HG03175 (cell line): ENCODE data around the gene MYO5A.
"Not testable (repeated sequence)": the region's sequence is repeated elsewhere in the genome, so short reads cannot be mapped to it uniquely, and the experiment has no call there.

ENCODE experiments used
- ATAC-seq: cut with Tn5 transposase; IDR thresholded peaks from one replicate; pipeline ENCODE4 v1.9.1; 2021; ENCODE audit warnings: mild to moderate bottlenecking, moderate library complexity; ENCODE audit not compliant: unreplicated experiment

The MYO5A gene

GRCh38 chr15:52295421-52296001 lies 233.2 kb downstream of the MYO5A start, which contains the start of gene MYO5C:
TSS of gene MYO5C (minus strand) at chr15:52295804. CDS start at chr15:52295636, 168 bp downstream.
- no peak for ATAC-seq

DNA sequence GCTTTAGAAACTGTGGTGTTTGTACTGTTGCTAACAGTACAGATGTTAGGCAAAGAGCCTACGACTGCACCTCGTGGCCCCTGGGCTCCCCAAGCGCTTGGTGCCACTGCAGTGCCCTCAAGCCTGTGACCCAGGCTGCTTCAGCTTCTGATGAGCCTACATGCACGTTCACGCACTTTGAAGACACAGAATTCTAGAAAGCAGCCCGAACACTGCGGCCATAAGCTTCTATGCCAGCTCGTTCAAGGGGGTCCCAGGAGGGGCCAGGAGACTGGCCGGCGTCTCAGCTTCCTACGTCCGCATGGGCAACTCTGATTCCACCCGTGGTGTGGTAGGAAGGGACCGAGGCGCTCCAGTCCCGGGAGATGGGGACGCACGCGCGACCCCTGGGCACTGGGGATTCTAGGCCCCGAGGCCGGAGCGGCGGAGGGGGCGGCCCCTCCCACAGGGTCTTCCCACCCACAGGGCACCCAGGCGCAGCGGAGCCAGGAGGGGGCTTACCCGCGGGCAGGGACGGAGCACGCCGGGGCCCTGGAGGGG lies 233.7 kb downstream of the MYO5A start:
- no peak for ATAC-seq

DNA sequence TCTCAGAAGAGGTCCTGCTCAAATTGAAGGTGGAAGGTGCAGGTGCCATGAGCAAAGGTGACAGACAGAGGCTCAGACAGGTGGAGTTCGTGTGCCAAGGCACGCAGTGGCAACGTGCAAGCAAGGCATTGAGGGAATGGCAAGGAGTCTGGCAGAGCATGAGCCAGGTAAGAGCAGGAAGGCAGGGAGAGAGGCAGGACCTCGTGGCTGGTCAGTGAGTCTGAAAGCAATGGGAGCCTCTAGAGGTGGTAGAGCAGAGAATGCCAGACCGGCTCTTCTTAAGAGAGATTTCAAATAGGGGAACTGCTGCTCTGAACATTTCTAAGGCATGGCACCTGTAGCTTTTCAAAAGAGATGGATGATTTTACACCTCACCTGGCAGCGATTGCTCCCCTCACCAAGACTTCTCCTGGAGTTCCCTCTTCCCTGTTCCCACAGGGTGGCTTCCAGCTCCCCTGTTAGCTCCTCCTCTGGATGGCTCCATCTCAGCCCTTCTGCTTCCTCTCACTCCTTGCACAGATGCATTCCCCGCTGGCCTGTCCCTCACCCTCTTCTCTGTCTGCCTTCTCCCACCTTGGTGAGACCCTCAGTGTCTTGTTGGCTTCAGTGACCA lies 235.8 kb downstream of the MYO5A start:
- no peak for ATAC-seq

DNA sequence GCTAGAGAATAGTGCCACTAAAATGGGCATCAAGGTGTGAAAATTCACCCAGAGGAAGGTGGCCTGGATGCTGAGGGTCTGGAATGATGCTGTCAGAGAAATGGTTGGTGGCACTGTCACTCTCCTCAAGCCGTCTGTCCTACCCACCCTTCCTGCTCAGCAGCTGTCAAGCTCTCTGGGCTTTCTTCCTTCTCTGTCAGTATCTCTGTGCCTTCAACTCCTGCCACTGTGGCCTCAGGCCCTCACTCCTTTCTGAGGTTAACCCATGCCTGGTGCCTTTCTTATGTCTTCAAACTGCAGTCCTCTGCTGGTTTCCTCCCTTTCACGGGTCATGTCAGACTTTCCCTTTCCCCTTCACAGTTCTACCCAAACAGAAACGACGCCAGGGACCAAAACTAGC lies 237.5 kb downstream of the MYO5A start:
- peak; percentile 46 for ATAC-seq

DNA sequence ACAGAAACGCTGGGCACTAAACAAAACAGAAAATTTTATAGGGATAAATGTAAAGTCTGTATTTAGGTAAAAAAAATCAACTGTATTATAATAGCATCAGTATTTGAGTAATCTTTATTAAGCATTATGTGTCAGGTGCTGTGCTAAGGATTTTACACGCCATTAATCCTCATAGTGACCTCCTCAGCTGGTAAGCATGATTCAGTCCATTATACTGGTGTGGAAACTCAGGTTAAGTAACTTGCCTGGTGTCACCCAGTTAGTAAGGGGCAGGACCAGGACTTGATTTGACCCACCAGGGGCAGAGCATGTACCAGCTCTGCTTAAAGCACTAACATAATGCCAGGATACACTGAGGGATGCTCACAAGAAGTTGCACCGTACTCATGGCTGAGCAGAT lies 237.9 kb downstream of the MYO5A start:
- ATAC-seq, result no peak

GRCh38 chr15:52290329-52290728 lies 238.4 kb downstream of the MYO5A start:
- no peak for ATAC-seq

- ATAC-seq, result no peak
These were observed 239.0 kb downstream of the MYO5A start for GRCh38 chr15:52289629-52290081.

GRCh38 chr15:52288986-52289385 lies 239.7 kb downstream of the MYO5A start:
- ATAC-seq, result no peak

- ATAC-seq, result no peak
These were observed 240.4 kb downstream of the MYO5A start for GRCh38 chr15:52288051-52288942.

DNA sequence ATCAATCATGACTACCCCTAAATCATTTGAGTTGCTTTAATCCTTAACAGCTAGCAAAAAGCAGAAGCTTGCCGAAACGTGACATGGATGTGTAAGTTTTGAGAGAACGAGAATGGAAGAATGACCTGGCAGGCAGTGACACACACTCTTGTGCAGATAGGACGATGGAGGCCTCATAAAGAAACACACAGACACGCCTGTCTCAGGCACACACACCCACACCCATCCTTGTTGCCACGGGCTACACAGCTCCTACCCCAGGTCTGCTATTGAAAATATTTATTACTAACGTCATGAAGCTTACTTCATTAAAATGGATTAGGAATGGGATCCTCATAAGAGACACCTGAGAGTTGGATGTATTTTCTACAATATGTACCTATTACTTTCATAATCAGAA lies 241.6 kb downstream of the MYO5A start:
- no peak for ATAC-seq

DNA sequence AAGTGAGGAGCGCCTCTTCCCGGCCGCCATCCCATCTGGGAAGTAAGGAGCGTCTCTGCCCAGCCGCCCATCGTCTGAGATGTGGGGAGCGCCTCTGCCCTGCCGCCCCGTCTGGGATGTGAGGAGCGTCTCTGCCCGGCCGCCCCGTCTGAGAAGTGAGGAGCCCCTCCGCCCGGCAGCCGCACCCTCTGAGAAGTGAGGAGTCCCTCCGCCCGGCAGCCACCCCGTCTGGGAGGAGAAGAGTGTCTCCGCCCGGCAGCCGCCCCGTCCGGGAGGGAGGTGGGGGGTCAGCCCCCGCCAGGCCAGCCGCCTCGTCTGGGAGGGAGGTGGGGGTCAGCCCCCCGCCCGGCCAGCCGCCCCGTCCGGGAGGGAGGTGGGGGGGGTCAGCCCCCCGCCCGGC lies 242.7 kb downstream of the MYO5A start:
- ATAC-seq, result not testable (repeated sequence)

- no peak for ATAC-seq
These were observed 244.5 kb downstream of the MYO5A start for GRCh38 chr15:52284164-52284563.

DNA sequence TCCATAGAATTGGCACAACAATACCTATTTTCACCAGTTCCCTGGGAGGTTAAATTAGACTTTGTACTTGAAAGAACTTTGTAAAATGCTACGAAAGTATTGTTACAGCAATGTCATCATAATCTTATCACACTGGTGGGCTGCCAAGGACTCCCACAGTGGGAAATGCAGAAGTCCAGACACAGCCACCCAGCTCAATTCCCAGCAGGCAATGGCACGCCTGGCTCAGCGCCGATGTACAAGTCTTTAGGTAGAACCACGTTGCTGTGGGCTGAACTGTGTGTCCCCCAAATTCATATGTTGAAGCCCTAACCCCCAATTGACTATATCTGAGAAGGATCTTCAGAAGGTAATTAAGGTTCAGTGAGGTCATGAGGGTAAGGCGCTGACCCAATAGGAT lies 245.4 kb downstream of the MYO5A start:
- no peak for ATAC-seq

DNA sequence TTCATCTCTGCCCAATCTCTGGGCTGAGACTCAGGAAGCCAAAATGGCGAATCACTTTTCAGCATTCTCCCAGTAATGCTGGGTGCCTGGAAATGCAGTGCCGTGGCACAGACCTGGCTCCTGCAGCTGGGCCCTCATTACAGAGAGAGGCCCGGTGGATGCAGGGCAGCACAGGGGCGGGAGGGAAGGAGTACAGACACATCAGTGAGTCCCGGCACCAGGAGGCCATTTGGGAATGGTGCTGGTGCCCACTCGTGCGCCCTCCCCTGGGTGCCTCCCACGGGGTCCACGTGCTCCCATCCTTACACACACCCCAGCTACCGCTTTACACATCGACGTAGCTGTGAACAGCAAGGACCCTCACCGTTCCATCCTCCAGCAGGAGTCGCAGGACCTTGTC lies 246.3 kb downstream of the MYO5A start:
- no peak for ATAC-seq

DNA sequence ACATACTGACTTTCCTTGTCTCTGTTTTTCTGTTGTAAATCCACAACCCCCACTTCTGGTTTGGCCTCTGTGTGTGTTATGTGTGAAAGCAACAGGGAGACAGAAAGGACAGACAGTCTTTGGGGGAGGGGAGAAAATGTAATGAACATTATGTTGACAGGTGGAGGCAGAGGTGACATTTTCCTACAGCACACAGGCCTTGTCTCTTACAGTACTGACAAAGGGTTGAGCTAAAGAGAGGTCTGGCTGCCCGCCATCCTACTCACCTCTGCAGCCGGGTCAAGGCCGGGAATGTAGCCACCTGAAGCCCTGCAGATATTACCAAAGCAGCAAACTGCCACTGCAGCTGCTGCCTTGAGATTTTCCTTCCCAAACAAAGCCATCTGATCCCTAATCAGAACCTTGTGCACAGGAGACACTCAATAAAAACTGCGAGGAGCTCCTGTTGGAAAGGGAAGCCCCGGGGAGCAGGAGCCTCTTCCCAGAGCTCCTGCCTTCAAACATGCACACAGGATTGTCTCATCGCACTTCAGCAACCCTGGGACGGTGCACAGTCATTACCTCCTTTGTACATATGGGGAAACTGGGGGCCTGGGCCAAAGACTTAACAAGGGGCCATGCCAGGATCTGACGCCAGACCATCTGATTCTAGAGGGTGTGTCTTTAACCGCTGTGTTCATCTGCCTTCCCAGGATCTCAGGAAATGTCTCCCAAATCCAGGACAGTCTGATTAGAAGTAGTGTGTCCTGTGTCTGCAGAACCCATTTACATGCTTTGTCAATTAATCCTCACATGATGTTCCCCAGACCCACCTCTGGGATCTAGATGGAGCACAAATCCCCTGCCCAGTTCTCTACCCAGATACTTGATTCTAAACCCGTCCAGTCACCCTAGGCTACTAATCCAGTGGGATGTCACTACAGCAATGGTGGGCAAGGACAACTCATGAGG lies 247.3 kb downstream of the MYO5A start:
- ATAC-seq, result no peak

DNA sequence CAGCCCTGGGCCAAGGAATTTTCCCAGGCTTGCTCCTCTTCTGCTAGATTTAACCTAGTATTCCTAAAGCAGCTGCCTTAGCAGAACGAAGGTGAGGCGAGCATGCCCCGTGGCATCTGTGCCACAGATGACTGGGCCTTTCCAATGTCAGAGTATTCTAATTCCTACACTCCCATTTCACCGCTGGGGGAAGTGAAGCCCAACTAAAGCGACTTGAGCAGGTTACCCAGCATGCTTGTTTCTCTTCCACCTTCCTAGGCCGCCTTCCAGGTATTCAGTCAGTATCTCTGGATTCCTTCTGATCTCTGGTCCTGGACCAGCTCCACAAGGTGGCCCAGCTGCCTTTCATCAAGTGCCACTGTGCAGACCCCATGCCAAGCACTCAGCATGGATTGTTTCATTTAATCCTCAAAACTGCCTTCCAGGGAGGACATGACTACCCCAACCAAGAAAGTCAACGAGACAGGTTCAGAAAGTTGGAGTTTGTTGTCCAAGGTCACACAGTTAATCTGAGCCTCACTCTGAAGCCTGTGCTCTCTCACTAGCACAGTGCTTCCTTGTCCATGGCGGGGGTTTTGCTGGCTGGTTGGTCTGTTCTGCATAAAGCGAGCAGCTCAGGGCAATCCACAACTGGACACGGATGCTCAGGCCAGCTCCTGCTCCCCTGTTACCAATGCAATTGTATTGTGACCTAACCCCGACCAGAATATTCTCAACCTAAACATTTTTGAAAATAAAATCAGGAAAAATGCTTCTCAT lies 248.2 kb downstream of the MYO5A start:
- no peak for ATAC-seq

DNA sequence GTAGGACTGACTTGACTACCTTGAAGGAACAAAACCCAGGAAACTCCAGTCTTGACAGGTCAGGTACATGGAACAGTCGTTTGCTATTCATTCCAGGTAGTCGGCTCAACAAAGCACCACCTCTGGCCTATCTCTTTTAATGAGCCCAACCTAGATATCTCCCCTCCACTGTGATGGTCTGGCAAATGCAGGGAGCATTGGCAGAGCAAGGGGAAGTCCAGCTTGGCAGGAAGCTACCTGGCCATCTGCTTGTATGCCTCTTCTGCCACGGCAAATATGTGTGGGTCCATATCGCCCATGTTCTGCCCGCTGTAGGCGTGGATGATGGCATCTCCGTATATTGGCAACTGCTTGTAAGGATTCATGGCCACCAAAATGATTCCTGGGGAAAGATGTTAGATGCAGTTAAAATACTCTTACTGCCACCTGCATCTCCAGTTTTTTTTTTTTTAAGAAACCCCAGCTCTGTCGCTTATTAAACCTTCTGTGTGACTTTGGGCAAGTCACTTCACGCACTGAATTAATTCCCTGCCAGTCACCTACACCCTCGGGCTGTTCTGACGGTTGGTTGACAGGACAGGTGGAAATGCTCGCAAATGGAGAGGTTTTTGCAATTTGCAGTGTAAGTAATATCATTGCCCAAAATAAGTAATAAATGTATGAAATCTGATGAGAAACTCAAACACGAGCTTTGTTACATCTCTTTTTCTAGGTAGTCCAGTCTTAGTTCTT lies 249.9 kb downstream of the MYO5A start:
- no peak for ATAC-seq

GRCh38 chr15:52278135-52278534 lies 250.5 kb downstream of the MYO5A start:
- no peak for ATAC-seq

- no peak for ATAC-seq
These were observed 251.1 kb downstream of the MYO5A start for GRCh38 chr15:52277575-52277974.
